ENCODE measurements around the gene SLC11A2. TPM values are rescaled to one million over a fixed set of nuclear protein-coding genes. Genes with fewer than 3 reads are reported as not detected.

The SLC11A2 gene
- total and polyA plus RNA-seq, 7 donors: 15.7 to 55.3 (median 26.1) TPM

DNA sequence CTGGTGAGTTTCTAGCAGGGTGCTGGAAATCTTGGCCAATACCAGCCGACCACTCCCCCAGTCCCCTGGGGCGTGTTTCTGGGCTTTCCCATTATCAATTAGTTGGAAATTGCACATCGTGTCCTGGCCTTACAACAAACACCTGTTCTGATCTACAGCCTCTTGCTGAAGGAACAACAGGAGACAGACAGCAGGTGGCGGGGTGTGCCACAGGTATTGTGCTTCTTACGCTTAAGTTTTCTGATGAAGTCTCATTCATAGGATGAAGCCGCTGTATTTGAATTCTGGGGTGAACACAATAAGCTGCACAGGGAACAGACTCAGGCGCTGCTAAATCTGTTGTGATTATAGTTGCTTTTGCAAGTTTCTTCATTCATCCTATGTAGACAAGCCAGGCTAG, 73.1 kb downstream of the SLC11A2 start:
- 77 to 88% (median 88%) methylated on average over 7 of the region's 7 CpGs for WGBS, 3 donors
- TF ChIP-seq, protein P1, sequence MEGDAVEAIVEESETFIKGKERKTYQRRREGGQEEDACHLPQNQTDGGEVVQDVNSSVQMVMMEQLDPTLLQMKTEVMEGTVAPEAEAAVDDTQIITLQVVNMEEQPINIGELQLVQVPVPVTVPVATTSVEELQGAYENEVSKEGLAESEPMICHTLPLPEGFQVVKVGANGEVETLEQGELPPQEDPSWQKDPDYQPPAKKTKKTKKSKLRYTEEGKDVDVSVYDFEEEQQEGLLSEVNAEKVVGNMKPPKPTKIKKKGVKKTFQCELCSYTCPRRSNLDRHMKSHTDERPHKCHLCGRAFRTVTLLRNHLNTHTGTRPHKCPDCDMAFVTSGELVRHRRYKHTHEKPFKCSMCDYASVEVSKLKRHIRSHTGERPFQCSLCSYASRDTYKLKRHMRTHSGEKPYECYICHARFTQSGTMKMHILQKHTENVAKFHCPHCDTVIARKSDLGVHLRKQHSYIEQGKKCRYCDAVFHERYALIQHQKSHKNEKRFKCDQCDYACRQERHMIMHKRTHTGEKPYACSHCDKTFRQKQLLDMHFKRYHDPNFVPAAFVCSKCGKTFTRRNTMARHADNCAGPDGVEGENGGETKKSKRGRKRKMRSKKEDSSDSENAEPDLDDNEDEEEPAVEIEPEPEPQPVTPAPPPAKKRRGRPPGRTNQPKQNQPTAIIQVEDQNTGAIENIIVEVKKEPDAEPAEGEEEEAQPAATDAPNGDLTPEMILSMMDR (IDR thresholded peaks at IDR 0.05): no peak
- Histone ChIP-seq H3K4me3 (no peak overlapping the region), H3K4me1 (peaks cover 9% of the 10 kb centered on the region), H3K27me3 (ENCODE audit: insufficient read depth in 3 of 3, low read length in 2 of 3) (no peaks in the 10 kb centered on the region), H3K9me3 (no peaks in the 10 kb centered on the region), H3K36me3 (ENCODE audit: insufficient read depth in 1 of 2, low read depth in 1 of 2) (no peaks in the 10 kb centered on the region), H3K27ac (no peak overlapping the region)
- DNase-seq: no peak
- no peak for ATAC-seq
- intact Hi-C loops (cut with DNase I): no loop called here

DNA sequence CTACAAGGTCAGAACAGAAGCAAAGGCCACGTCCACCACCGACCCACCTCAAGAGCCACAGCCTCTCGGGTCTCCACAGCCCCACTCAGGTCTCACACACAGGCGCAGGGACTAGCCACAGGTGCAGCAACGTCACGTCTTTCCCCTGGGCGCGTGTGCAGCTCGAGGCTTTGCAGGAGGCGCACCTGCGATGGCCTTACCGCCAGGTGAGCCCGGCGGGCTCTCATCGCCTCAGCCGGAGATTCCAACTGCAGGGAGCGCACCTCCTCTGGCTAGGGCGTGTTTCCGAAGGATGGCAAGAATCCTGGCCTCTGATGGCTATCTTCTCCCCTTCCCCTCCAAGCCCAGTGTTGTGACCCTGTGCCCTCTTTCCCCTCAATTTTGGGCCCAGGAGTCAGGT, 73.7 kb downstream of the SLC11A2 start, which contains the start of gene HIGD1C:
Gene HIGD1C, plus strand, starts transcription at position 35 of the 400 bp plus-strand sequence. CDS start 1,455 bp downstream, outside the sequence.
- DNase-seq (no peak), ATAC-seq (no peak)
- intact Hi-C loops (cut with DNase I): no loop called here
- H3K9me3 ChIP-seq: no peaks in the 10 kb centered on the region
- peaks cover 14% of the 10 kb centered on the region for H3K4me1 ChIP-seq
- no peak within 1 kb of the TSS for H3K4me3 ChIP-seq
- no peak within 1 kb of the TSS for H3K27ac ChIP-seq
- 93 to 97% (median 94%) methylated on average over 19 of the region's 19 CpGs for WGBS, 3 donors
- H3K36me3 ChIP-seq (ENCODE audit: insufficient read depth in 1 of 2, low read depth in 1 of 2): no peaks in the 10 kb centered on the region
- TF ChIP-seq, protein P1 (IDR thresholded peaks at IDR 0.05): no peak
- no peaks in the 10 kb centered on the region for H3K27me3 ChIP-seq (ENCODE audit: insufficient read depth in 3 of 3, low read length in 2 of 3)

DNA sequence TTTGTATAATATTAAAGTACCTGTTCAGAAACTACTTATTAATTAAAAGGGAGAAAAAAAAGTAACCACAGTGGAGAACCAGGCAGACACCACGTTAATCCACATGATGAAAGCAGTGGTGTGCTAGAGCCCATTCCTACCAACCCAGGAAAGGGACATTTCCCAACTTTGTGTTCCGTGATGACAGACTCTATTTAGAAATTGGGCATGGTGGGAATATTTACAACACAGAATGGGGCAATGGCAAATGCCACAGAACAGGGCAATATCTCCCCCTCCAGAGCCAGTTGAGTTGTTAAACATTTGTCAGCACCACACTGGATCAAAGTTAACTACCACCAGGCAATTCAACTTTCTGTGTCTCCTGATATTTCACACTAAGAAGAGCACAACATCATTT, 75.1 kb downstream of the SLC11A2 start:
- Histone ChIP-seq H3K27me3 (ENCODE audit: insufficient read depth in 3 of 3, low read length in 2 of 3) (no peaks in the 10 kb centered on the region), H3K9me3 (no peaks in the 10 kb centered on the region), H3K27ac (no peak overlapping the region), H3K4me3 (no peak overlapping the region), H3K4me1 (peaks cover 14% of the 10 kb centered on the region), H3K36me3 (ENCODE audit: insufficient read depth in 1 of 2, low read depth in 1 of 2) (no peaks in the 10 kb centered on the region)
- 82 to 91% (median 91%) methylated on average over 2 of the region's 2 CpGs for WGBS, 3 donors
- DNase-seq (no peak), ATAC-seq (peak in 3 of 4 donors; percentile 48 to 92 (median 84))
- TF ChIP-seq, protein P1 (IDR thresholded peaks at IDR 0.05): no peak
- intact Hi-C loops (cut with DNase I): no loop called here

DNA sequence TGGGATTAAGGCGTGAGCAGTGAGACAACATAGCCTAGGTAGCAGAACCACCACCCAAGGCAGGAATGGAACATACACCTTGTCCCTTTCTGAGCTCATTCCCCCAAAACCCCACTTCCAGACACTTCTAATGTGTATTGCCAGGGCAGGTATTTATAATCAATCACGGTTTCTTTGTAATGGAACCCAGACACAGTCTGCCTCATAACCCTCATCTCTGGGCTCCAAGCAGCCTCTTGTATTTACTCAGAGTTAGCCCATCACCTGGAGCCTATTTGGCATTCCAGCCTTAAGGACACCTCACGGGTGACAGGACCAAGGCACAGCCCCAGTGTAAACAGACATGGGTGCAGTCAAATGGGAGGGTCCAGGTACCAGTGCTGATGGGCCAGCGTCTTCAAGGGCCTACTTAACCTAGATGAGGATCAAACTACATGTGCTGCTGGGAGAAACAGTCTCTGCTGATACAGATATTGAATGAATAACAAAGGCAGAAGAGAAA, 76.3 kb downstream of the SLC11A2 start:
- Histone ChIP-seq H3K4me1 (peaks cover 14% of the 10 kb centered on the region), H3K4me3 (no peak overlapping the region), H3K9me3 (no peaks in the 10 kb centered on the region), H3K36me3 (ENCODE audit: insufficient read depth in 1 of 2, low read depth in 1 of 2) (no peaks in the 10 kb centered on the region), H3K27me3 (ENCODE audit: insufficient read depth in 3 of 3, low read length in 2 of 3) (no peaks in the 10 kb centered on the region), H3K27ac (no peak overlapping the region)
- DNase-seq (no peak), ATAC-seq (no peak)
- intact Hi-C loops (cut with DNase I): no loop called here
- 84 to 97% (median 96%) methylated on average over 4 of the region's 4 CpGs for WGBS, 3 donors
- TF ChIP-seq, protein P1 (IDR thresholded peaks at IDR 0.05): no peak

DNA sequence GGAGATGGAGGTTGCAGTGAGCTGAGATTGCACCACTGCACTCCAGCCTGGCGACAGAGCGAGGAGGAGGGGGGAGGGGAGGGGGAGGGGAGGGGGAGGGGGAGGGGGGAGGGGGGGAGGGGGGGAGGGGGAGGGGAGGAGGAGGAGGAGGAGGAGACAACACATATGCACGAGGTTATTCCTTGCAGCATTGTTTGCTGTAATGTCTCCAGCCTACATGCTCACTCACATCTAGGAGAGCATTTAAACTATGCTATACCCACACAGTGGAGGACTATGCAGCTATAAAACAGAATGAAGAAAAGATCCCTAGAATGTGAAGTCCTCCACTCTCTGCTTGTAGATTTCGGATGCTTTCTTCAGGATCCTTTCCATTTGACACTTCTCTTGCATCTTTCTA, 77.4 kb downstream of the SLC11A2 start:
- Histone ChIP-seq H3K36me3 (ENCODE audit: insufficient read depth in 1 of 2, low read depth in 1 of 2) (no peaks in the 10 kb centered on the region), H3K9me3 (no peaks in the 10 kb centered on the region), H3K4me3 (no peak overlapping the region), H3K4me1 (peaks cover 9% of the 10 kb centered on the region), H3K27ac (no peak overlapping the region), H3K27me3 (ENCODE audit: insufficient read depth in 3 of 3, low read length in 2 of 3) (no peaks in the 10 kb centered on the region)
- intact Hi-C loops (cut with DNase I): no loop called here
- ATAC-seq (no peak), DNase-seq (no peak)
- WGBS, 3 donors: 47 to 72% (median 56%) methylated on average over 2 to 4 of the region's 4 CpGs
- TF ChIP-seq, protein P1 (IDR thresholded peaks at IDR 0.05): no peak
